ENCODE results near the gene ZBTB22.

GRCh38 chr6:33333666-33334065 is 16.1 kb upstream of the ZBTB22 start:
- no peak for TF ChIP-seq CTCF (IDR thresholded peaks at IDR 0.05)
- TF ChIP-seq EP300 (IDR thresholded peaks at IDR 0.05) = no peak
